AG09309 (cell line): ENCODE measurements around the gene MRPS31.
"Not testable (repeated sequence)": the region's sequence is repeated elsewhere in the genome, so short reads cannot be mapped to it uniquely, and the experiment has no call there.

Experiments used
- DNase-seq: peaks from one replicate; pipeline ENCODE4 v3.0.0-alpha.2; 2010; ENCODE audit warnings: low read depth
- H3K4me3 ChIP-seq: 2 replicates; pipeline ENCODE4 v1.5.1; 2011; ENCODE audit warnings: mild to moderate bottlenecking, low read depth, low read length, moderate library complexity; ENCODE audit not compliant: control insufficient read depth
- CTCF ChIP-seq: IDR thresholded peaks from 2 replicates; pipeline ENCODE4 v1.5.1; 2011; ENCODE audit warnings: mild to moderate bottlenecking, low read depth, low read length, inconsistent platforms; ENCODE audit not compliant: insufficient read depth, control insufficient read depth; ENCODE audit errors: missing control alignments

The MRPS31 gene

GRCh38 chr13:40732658-40733057, 38.3 kb downstream of the MRPS31 start:
- DNase-seq, result no peak
- TF ChIP-seq CTCF, result no peak
- H3K4me3 ChIP-seq, result no peak overlapping the region

DNA sequence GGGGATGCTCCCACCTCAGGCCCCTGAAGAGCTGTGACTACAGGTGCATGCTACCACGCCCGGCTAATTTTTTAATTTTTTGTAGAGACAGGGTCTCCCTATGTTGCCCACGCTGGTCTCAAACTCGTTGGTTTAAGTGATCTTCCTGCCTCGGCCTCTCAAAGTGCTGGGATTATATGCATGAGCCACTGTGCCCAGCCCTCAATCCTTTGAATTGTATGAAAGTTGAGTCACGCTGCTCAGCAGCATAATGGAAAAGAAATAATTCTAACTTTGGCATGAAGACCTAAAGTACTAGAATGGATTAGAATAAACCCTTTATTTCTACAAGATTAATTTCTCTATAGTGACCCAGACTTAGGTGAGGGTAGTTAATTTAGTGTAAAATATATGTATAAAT, 42.4 kb downstream of the MRPS31 start:
- DNase-seq, result no peak
- no peak overlapping the region for H3K4me3 ChIP-seq
- TF ChIP-seq CTCF, result no peak

DNA sequence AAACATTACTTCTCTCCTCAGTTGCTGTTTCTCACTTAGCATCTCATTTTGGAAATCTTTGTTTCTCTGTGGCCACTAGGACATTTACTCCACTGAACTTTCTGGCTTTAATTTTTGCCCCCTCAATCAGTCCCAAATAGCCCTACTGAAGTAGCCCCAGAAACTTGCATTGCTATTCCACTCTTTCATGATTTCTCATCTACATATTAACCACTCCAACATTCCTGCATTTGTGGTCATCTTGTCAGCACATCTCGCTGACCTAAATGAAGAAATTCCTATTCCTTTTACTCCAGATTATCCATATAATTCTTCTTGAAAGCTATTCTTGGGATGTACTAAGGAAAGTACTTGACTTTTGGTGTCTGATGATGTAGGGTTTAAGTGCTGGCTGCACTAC, 56.6 kb downstream of the MRPS31 start:
- not testable (repeated sequence) for H3K4me3 ChIP-seq, DNase-seq

DNA sequence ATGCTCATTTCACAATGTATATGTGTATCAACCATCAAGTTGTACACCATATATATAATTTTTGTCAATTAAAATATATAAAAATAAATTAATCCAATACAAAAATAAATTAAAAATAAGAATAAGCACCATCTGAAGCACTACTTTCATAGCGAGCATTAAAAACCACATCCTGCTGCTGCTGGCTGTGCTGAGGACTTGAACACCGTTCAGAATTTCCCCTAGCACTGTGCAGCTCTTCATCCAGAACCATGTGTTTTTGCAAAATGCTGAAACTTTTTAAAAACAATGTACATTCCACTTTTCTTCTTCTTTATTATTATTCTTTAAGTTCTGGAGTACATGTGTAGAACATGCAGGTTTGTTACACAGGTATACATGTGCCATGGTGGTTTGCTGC, 64.6 kb downstream of the MRPS31 start:
- no peak overlapping the region for H3K4me3 ChIP-seq
- TF ChIP-seq CTCF, result no peak
- no peak for DNase-seq

- no peak for TF ChIP-seq CTCF
- no peak for DNase-seq
- no peak overlapping the region for H3K4me3 ChIP-seq
These were observed 73.3 kb downstream of the MRPS31 start for GRCh38 chr13:40697711-40698110.

GRCh38 chr13:40694426-40694825, 76.6 kb downstream of the MRPS31 start:
- H3K4me3 ChIP-seq, result no peak overlapping the region
- no peak for TF ChIP-seq CTCF
- DNase-seq, result no peak

- no peak for DNase-seq
- H3K4me3 ChIP-seq, result no peak overlapping the region
- TF ChIP-seq CTCF, result no peak
These were observed 78.0 kb downstream of the MRPS31 start for GRCh38 chr13:40692946-40693345.
